Renal cortex interstitium (tissue), 11 donors: ENCODE data around the gene AK4. TPM values are rescaled to one million over a fixed set of nuclear protein-coding genes. Genes with fewer than 3 reads are reported as not detected.
A peak's percentile ranks its signal among the peaks of the same experiment; 100 is the strongest.

Experiments
- DNase-seq, 11 donors: peaks; one replicate each; pipeline ENCODE4 v3.0.0-alpha.2; 2013; ENCODE audit warnings: low read depth in 9 of 11, low spot score in 4 of 11; ENCODE audit errors: extremely low read depth in 1 of 11
- polyA plus RNA-seq, 3 donors: library from polyadenylated mRNA; unstranded; fragments of 120-200 nt; gene quantifications; one replicate each; pipeline ENCODE4 v1.2.1, GENCODE V29; 2013; ENCODE audit not compliant: insufficient read length in 3 of 3

AK4 gene
- polyA plus RNA-seq, 3 donors, result 51.5 to 70.3 (median 67.9) TPM

DNA sequence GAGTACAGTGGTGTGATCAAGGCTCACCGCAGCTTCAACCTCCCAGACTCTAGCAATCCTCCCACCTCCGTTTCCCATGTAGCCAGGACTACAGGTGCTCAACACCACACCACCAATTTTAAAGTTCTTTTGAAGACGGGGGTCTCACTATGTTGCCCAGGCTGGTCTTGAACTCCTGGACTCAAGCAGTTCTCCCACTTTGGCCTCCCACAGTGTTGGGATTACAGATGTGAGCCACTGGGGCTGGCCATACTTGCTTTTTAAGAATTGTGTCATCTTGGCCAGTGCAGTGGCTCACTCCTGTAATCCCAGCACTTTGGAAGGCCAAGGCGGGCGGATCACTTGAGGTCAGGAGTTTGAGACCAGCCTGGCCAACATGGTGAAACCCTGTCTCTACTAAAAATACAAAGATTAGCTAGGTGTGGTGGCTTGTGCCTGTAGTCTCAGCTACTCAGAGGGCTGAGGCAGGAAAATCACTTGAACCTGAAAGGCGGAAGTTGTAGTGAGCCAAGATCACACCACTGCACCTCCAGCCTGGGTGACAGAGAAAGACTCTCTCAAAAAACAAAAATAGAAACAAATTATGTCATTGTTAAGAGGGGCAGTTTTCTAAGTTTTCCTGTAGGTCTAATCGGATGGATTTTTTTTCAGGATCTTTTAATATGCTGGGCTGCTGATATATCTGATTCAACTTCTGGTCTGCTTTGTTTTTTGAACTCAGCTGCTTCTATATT, 18.7 kb downstream of the AK4 start:
- DNase-seq, result no peak

DNA sequence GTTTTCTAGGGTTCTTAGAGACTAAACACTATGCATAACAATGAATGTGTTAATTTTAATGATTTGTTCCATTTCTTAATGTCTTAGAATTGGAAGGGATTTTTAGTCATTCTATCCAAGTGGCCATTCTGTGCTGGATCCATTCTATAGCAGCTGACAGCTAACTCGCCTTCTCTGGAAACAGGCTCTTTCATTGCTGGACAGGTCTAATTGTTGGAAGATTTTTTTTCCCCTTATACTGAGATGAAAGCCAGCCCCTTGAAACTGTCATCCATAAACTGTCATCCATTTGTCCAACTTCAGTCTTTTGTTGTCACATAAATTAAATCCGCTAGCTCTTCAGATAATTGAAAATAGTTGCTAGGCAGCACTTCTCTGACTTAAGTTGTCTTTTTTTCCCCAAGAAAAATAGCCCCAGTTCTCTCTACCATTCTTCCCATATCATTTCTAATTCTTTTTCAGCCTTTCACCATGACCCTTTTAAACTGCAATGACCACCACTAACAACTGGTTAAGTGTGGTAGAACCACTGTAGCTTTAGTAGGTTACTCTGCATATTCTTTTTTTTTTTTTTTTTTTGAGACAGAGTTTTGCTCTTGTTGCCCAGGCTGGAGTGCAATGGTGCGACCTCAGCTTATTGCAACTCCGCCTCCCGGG, 19.7 kb downstream of the AK4 start:
- no peak for DNase-seq

DNA sequence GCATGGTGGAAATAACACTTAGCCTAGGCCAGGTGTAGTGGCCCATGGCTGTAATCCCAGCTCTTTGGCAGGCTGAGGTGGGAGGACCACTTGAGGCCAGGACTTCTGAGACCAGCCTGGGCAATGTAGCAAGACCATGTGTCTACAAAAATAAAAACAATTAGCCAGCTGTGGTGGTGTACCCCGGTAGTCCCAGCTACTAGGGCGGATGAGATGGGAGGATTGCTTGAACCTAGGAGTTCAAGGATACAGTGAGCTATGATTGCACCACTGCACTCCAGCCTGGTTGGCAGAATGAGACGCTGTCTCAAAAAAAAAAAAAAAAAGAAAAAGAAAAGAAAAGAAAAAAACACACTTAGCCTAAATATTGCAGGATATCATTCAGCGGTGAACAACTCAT, 20.9 kb downstream of the AK4 start:
- no peak for DNase-seq

GRCh38 chr1:65170511-65171142, 22.6 kb downstream of the AK4 start:
- peak in 1 of 11 donors; percentile 12 for DNase-seq

- no peak for DNase-seq
These were observed 25.1 kb downstream of the AK4 start for GRCh38 chr1:65172936-65173690.

- DNase-seq, result peak in 2 of 11 donors; percentile 7 to 22
These were observed 26.6 kb downstream of the AK4 start for GRCh38 chr1:65174585-65174984.

GRCh38 chr1:65175171-65176055, 27.4 kb downstream of the AK4 start:
- no peak for DNase-seq

DNA sequence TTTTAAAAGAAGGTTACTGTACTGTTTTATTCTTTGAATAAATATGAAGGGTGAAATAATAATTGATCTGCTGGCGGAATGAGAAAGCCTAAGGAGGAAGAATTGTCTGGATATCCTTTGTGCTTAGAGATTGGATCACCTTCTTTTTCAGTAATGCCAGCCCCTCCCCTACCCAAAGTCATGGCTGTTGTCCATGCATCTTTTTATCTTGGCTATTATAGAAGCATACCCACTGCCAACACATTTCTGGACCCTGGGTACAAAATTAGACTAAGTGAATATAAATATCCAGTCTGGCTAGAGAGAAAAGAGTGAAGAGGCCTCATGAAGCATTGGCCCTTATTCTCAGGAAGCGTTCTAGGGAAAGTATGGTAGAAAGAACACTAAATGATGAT, 28.1 kb downstream of the AK4 start:
- DNase-seq, result no peak

DNA sequence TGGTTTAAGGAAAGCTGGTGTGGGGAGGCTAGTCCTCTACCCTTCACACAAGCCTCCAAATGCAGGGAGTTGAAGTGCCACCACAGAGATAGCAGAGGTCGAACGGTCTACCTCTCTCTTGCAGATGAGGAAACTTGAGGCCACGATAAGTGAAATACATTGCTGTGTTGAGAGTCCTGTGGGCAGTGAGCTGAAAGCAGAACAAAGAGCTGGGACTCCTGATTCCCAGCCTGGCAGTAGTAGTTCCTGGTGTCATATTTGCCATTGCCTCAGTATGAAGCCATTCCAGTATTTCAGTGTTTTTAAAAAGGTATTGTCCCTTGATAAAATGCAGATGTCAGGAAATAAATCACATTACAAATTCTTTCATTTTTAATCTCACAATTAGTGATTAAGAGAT, 28.6 kb downstream of the AK4 start:
- no peak for DNase-seq

- no peak for DNase-seq
These were observed 29.5 kb downstream of the AK4 start for GRCh38 chr1:65177457-65177856.

- no peak for DNase-seq
These were observed 30.2 kb downstream of the AK4 start for GRCh38 chr1:65178235-65178634.

GRCh38 chr1:65179148-65179547, 31.1 kb downstream of the AK4 start:
- no peak for DNase-seq

DNA sequence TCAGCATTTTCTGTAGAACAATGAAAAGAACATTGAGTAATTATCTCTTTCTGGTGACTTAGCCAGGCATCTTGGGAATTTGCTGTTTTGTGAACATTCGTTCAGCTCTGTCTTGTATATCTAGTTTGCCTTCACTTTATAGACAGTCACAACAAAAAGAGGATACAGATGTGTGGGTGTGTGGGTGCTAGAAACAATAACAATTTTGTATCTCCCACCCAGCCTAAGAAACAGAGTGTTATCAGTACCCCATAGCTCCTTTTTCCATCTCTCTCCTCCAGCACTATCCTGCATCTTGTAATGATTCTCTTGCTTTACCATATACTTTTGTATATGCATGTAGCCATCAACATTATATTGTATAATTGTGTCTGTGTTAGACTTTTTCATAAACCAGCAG, 33.0 kb downstream of the AK4 start:
- DNase-seq, result no peak

DNA sequence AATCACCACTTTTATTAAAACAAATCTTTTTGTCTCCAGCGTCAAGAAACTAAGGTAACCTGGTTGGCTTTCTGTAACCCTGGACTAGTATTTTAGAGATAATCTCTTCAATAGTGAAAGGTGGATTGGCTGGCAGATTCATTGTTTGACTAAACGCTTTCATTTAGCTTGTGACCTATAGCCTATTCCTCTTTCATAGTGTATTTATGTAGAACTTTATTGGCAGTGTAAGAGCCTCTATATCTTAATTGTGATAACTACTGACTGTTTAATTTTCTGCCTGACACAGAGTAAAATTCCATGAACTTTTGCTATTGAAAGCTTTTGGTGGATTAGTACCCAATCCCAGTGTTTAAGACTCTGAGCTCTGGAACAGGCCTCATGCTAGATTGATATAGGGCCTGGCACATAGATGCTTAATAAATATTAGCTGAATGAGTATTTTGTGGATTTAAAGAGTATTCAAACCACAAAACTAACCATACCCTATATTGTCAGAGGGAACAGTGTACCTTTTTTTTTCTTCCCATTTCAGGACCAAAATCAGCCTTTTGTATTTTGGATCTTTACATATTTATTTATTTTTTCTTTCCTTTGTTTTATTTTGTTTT, 34.8 kb downstream of the AK4 start:
- no peak for DNase-seq

DNA sequence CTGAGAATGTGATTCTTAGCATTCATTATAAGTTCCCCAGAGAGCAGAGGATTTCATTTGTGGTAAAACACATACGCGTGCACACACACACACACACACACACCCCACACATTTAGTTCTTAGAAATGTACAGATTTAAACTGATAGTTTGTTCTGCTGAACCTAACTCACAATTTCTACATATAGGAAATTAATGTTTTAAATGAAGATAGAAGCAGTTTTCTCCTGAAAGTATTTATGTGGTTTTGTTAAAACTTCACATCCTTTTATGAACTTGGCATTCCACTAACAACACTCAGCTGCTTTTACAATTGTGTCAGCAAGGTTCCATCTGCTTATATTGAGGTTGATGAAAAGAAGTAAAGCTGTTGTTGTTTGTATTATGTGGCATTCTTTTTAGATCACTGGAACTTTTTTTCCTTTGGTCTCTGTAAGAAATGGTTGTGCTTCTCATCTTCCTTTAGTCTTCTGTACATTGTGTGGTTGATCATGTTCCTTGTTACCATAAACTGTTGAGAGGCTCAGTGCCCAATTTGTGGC, 41.6 kb downstream of the AK4 start:
- DNase-seq, result no peak

DNA sequence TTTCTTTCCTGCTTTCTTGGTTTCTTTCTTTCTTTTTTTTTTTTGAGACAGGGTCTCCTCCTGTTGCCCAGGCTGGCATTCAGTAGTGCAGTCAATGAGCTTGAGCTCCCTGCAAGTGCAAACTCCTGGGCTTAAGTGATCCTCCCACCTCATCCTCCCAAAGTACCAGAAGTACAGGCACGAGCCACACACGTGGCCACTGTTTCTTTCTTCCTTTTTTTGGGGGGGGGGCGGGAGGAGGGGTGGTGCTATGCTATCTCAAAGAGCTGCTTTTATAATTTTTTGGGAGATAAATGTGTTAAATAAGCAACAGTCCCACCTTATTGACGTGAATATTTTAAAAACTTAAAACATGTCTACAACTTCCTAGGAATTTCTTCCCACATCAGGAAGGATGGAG, 42.2 kb downstream of the AK4 start:
- DNase-seq, result no peak

GRCh38 chr1:65193129-65193695, 45.2 kb downstream of the AK4 start:
- DNase-seq, result no peak
